ENCODE results near the gene STK25. TPM values are rescaled to one million over a fixed set of nuclear protein-coding genes. Genes with fewer than 3 reads are reported as not detected.

The STK25 gene
- total and polyA plus RNA-seq, 2 donors (not counting 1 experiment from before 2014, with no cell fraction given) = 183 to 378 TPM

DNA sequence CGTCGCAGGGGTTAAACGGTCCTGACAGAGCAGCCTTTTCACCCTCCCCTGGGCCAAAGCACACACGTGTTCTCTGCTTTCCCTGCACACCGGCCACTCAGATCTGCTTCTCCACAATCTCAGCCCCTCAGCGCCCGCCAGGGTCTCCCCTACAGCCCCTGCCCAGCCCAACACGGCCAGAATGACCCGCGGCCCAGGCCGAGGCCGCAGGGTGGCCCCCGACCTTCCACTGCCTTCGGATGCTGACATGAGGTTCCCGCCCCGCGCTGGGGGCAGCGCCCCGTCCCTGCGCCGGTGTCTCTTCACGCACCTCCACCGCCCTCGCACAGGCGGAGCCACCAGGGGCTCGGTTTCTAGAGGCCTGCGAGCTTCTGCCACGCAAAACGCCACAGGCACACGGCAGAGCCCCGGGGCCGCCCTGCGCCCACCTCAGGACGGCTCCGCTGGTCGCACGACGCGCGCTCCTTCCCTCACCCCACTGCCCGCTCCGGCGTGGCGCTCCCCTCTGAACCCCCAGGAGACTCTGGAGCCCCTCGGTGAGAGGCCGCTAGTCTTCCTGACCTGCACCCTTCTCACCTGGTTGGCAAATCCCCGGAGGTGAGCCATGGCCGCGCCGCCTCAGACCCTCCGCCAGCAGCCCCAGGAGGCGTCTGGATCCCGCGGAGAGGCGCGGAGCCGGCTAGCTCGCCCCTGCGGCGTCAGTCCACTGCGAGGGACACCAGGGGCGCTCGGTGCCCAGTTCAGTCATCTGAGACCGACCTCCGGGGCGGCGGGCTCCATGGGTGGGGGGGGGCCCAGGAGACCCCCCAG is 749 bp downstream of the STK25 start:
- 2% methylated on average over 67 of the region's 67 CpGs for WGBS (ENCODE audit: insufficient coverage)
- Mint-ChIP-seq H3K4me3 (peak overlapping the region; percentile 85), H3K9me3 (ENCODE audit: insufficient read depth) (no peaks in the 10 kb centered on the region), H3K27ac (peak overlapping the region; percentile 72), H3K27me3 (no peaks in the 10 kb centered on the region), H3K4me1 (peaks cover 24% of the 10 kb centered on the region)
- DNase-seq (peak; percentile 62), ATAC-seq (ENCODE audit: low read depth) (no peak)
- Histone ChIP-seq H3K9ac (ENCODE audit: low read length) (peak overlapping the region; percentile 72), H3K36me3 (replicated peaks in 1 of 2; ENCODE audit: control extremely low read depth in 1 of 2, control insufficient read depth in 1 of 2, extremely low read depth in 1 of 2, insufficient read depth in 2 of 2, low read length in 1 of 2) (no peaks in the 10 kb centered on the region), H4K20me1 (ENCODE audit: control insufficient read depth, insufficient read depth, low read length, poor library complexity, severe bottlenecking) (peaks cover 48% of the 10 kb centered on the region), H3K9me3 (ENCODE audit: control extremely low read depth in 1 of 3, control insufficient read depth in 2 of 3, insufficient read depth in 1 of 3, low read length in 2 of 3) (peaks cover 0 to 3% (median 0%) of the 10 kb centered on the region in 3 donors), H3K27me3 (replicated peaks in 1 of 4; ENCODE audit: control extremely low read depth in 1 of 4, control insufficient read depth in 3 of 4, insufficient read depth in 4 of 4, low read length in 3 of 4) (no peaks in the 10 kb centered on the region), H3K4me2 (replicated peaks; ENCODE audit: low read depth, low read length, poor library complexity, severe bottlenecking) (peak overlapping the region; percentile 85), H3K27ac (ENCODE audit: low read length in 2 of 2) (peak overlapping the region in 1 of 2 donors; percentile 68), H3K79me2 (ENCODE audit: control insufficient read depth, insufficient read depth, low read length) (peaks cover 45% of the 10 kb centered on the region), H3K4me3 (ENCODE audit: control extremely low read depth in 1 of 5, extremely low read depth in 1 of 5, insufficient read depth in 1 of 5, low read depth in 2 of 5, low read length in 4 of 5) (peak overlapping the region; percentile 34 to 78 (median 70)), H2AFZ (ENCODE audit: insufficient read depth, low read depth, low read length, poor library complexity, severe bottlenecking) (peak overlapping the region; percentile 94), H3K4me1 (ENCODE audit: control insufficient read depth in 2 of 2, insufficient read depth in 2 of 2, low read length in 2 of 2) (peaks cover 15 to 20% of the 10 kb centered on the region in 2 donors)
- TF ChIP-seq, protein P1, sequence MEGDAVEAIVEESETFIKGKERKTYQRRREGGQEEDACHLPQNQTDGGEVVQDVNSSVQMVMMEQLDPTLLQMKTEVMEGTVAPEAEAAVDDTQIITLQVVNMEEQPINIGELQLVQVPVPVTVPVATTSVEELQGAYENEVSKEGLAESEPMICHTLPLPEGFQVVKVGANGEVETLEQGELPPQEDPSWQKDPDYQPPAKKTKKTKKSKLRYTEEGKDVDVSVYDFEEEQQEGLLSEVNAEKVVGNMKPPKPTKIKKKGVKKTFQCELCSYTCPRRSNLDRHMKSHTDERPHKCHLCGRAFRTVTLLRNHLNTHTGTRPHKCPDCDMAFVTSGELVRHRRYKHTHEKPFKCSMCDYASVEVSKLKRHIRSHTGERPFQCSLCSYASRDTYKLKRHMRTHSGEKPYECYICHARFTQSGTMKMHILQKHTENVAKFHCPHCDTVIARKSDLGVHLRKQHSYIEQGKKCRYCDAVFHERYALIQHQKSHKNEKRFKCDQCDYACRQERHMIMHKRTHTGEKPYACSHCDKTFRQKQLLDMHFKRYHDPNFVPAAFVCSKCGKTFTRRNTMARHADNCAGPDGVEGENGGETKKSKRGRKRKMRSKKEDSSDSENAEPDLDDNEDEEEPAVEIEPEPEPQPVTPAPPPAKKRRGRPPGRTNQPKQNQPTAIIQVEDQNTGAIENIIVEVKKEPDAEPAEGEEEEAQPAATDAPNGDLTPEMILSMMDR (IDR thresholded peaks at IDR 0.05) = no peak
- no peak for TF ChIP-seq EZH2 (IDR thresholded peaks at IDR 0.05; ENCODE audit: borderline replicate concordance, insufficient read depth, low read depth, low read length, poor library complexity, severe bottlenecking)
- ChIA-PET POLR2A (interaction anchor here (0.6 to 0.7 kb wide), 2 partner anchors 194 to 232 kb away, joined by 3 read pairs; no protein-coding TSS in a partner anchor), CTCF (interaction anchor here (1.0 kb wide), 1 partner anchor 189 kb away, joined by 4 read pairs; no protein-coding TSS in a partner anchor)
- intact Hi-C loops (cut with micrococcal nuclease) = loop anchor here (1.0 to 2.0 kb wide), 6 partner anchors 34 to 947 kb away; partner anchors contain the start of genes CAPN10 and DUSP28
